DOHH2 (cell line): ENCODE measurements around the gene KCNQ1OT1.

ENCODE experiments used
- H3F3A ChIP-seq: fragments of 200-600 bp; sonication (generic), shearing (Covaris generic); 2 replicates; pipeline ENCODE4 v1.6.0; 2016; ENCODE audit warnings: antibody characterized with exemption, mild to moderate bottlenecking; ENCODE audit not compliant: control insufficient read depth, insufficient read depth
- H3K27ac ChIP-seq: fragments of 200-600 bp; sonication (generic); 2 replicates; pipeline ENCODE4 v1.5.1; 2014; ENCODE audit warnings: low read depth, mild to moderate bottlenecking, low read length, moderate library complexity
- H3K27me3 ChIP-seq: fragments of 200-600 bp; sonication (generic); 2 replicates; pipeline ENCODE4 v1.6.1; 2014; ENCODE audit warnings: mild to moderate bottlenecking, low read length, mixed read lengths; ENCODE audit not compliant: control insufficient read depth
- H3K36me3 ChIP-seq: fragments of 200-600 bp; sonication (generic); 2 replicates; pipeline ENCODE4 v1.6.1; 2014; ENCODE audit warnings: mild to moderate bottlenecking, low read length, moderate library complexity, mixed read lengths; ENCODE audit not compliant: control insufficient read depth
- H3K4me1 ChIP-seq: fragments of 200-600 bp; sonication (generic); 2 replicates; pipeline ENCODE4 v1.6.1; 2014; ENCODE audit warnings: mild to moderate bottlenecking, low read length, mixed read lengths; ENCODE audit not compliant: control insufficient read depth
- H3K4me2 ChIP-seq: fragments of 200-600 bp; sonication (generic); 2 replicates; pipeline ENCODE4 v1.6.0; 2014; ENCODE audit warnings: mild to moderate bottlenecking, low read length, moderate library complexity
- H3K4me3 ChIP-seq: fragments of 200-600 bp; sonication (generic); 2 replicates; pipeline ENCODE4 v1.5.1; 2014; ENCODE audit warnings: mild to moderate bottlenecking, low read length, mixed read lengths
- H3K79me2 ChIP-seq: fragments of 200-600 bp; sonication (generic); 2 replicates; pipeline ENCODE4 v1.6.1; 2014; ENCODE audit warnings: mild to moderate bottlenecking, low read length, mixed read lengths; ENCODE audit not compliant: control insufficient read depth
- H3K9me2 ChIP-seq: fragments of 200-600 bp; sonication (generic); replicated peaks from 2 replicates; pipeline ENCODE4 v1.6.1; 2014; ENCODE audit warnings: mild to moderate bottlenecking, low read length, mixed read lengths; ENCODE audit not compliant: control insufficient read depth
- H3K9me3 ChIP-seq: fragments of 200-600 bp; sonication (generic); 2 replicates; pipeline ENCODE4 v1.6.1; 2014; ENCODE audit warnings: antibody characterized with exemption, low read length, mixed read lengths; ENCODE audit not compliant: control insufficient read depth, insufficient read depth
- H4K20me1 ChIP-seq: fragments of 200-600 bp; sonication (generic); 2 replicates; pipeline ENCODE4 v1.6.0; 2014; ENCODE audit warnings: low read depth, mild to moderate bottlenecking, antibody characterized with exemption, low read length, moderate library complexity; ENCODE audit not compliant: control insufficient read depth, insufficient read depth
- CTCF ChIP-seq: fragments of 200-600 bp; sonication (generic); IDR thresholded peaks from one replicate; pipeline ENCODE4 v1.5.1; 2014; ENCODE audit warnings: antibody characterized with exemption, mild to moderate bottlenecking, low read depth, low read length; ENCODE audit not compliant: poor library complexity, severe bottlenecking
- EZH2phosphoT487 ChIP-seq: fragments of 200-600 bp; sonication (generic); IDR thresholded peaks from 2 replicates; pipeline ENCODE4 v1.6.1; 2017; ENCODE audit warnings: borderline replicate concordance, mild to moderate bottlenecking, antibody characterized with exemption, low read length, moderate library complexity, mixed read lengths

KCNQ1OT1 gene

GRCh38 chr11:2664791-2665525 is 34.8 kb downstream of the KCNQ1OT1 start:
- H3K27me3 ChIP-seq, result no peaks in the 10 kb centered on the region
- H3K4me3 ChIP-seq, result no peak overlapping the region
- no peaks in the 10 kb centered on the region for H3K4me1 ChIP-seq
- no peaks in the 10 kb centered on the region for H3F3A ChIP-seq
- H3K27ac ChIP-seq, result no peak overlapping the region
- TF ChIP-seq CTCF, result no peak
- TF ChIP-seq EZH2phosphoT487, result no peak
- no peaks in the 10 kb centered on the region for H3K9me2 ChIP-seq
- H3K36me3 ChIP-seq, result no peaks in the 10 kb centered on the region
- no peak overlapping the region for H3K4me2 ChIP-seq
- no peaks in the 10 kb centered on the region for H3K79me2 ChIP-seq
- no peaks in the 10 kb centered on the region for H4K20me1 ChIP-seq
- H3K9me3 ChIP-seq, result peaks cover 4% of the 10 kb centered on the region; the same call in 1 of the 2 replicates

- Histone ChIP-seq H3K27ac (no peak overlapping the region), H4K20me1 (no peaks in the 10 kb centered on the region), H3K9me3 (peaks cover 4% of the 10 kb centered on the region; the same call in 1 of the 2 replicates)
Measured at GRCh38 chr11:2664376-2664775, 35.4 kb downstream of the KCNQ1OT1 start.

GRCh38 chr11:2663915-2664314 is 35.9 kb downstream of the KCNQ1OT1 start:
- Histone ChIP-seq H3K4me1 (no peaks in the 10 kb centered on the region), H3K79me2 (no peaks in the 10 kb centered on the region), H3K27me3 (no peaks in the 10 kb centered on the region), H3K4me2 (no peak overlapping the region), H3K9me3 (peaks cover 4% of the 10 kb centered on the region; the same call in 1 of the 2 replicates), H3K9me2 (no peaks in the 10 kb centered on the region), H3K36me3 (no peaks in the 10 kb centered on the region), H3K4me3 (no peak overlapping the region), H4K20me1 (no peaks in the 10 kb centered on the region), H3K27ac (no peak overlapping the region), H3F3A (no peaks in the 10 kb centered on the region)
- TF ChIP-seq CTCF (no peak), EZH2phosphoT487 (no peak)

More at GRCh38 chr11:2664376-2664775, 35.4 kb downstream of the KCNQ1OT1 start:
- no peaks in the 10 kb centered on the region for H3K9me2 ChIP-seq
- H3K79me2 ChIP-seq, result no peaks in the 10 kb centered on the region
- H3K4me1 ChIP-seq, result no peaks in the 10 kb centered on the region
- no peak for TF ChIP-seq CTCF
- TF ChIP-seq EZH2phosphoT487, result no peak
- no peak overlapping the region for H3K4me3 ChIP-seq
- H3K27me3 ChIP-seq, result no peaks in the 10 kb centered on the region
- no peaks in the 10 kb centered on the region for H3F3A ChIP-seq
- no peaks in the 10 kb centered on the region for H3K36me3 ChIP-seq
- H3K4me2 ChIP-seq, result no peak overlapping the region
